GM18951 (cell line): ENCODE results near the gene MX1.
"Not testable (repeated sequence)": the region's sequence is repeated elsewhere in the genome, so short reads cannot be mapped to it uniquely, and the experiment has no call there.

Source experiments
- POLR2A ChIP-seq: IDR thresholded peaks from 4 replicates; pipeline ENCODE4 v1.6.1; 2011; ENCODE audit warnings: mild to moderate bottlenecking; ENCODE audit not compliant: insufficient read length, insufficient read depth; ENCODE audit errors: extremely low read depth
- in situ Hi-C: fragments of 300-500 bp; cut with MboI; formaldehyde crosslinking; loops from one replicate; pipeline ENCODE4 v1.12.0; 2022; ENCODE audit warnings: low sequenced_read_pairs, mixed read lengths, inconsistent platforms; ENCODE audit not compliant: unreplicated experiment

The MX1 gene

DNA sequence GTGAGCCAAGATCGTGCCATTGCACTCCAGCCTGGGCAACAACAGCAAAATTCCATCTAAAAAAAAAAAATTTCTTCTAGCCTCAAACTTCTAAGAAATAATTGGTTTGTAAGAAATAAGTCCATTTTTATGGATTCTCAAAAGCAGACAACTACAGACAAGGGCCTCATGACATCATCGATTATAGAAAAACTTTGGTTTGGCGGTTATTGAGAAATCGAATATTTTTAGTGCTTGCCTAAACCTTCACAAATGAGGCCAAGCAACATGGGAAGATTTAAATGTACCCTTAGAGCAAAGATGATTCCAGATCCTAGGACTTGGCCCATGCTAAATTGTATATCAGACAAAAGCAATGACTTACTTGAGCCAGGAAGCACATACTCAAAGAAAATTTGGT lies 27.8 kb upstream of the MX1 start:
- in situ Hi-C loops = no loop called here
- TF ChIP-seq POLR2A = no peak

GRCh38 chr21:41398831-41399230 lies 27.2 kb upstream of the MX1 start:
- no peak for TF ChIP-seq POLR2A
- in situ Hi-C loops = no loop called here

- no peak for TF ChIP-seq POLR2A
- in situ Hi-C loops = no loop called here
These were observed 26.7 kb upstream of the MX1 start for GRCh38 chr21:41399246-41399800.

GRCh38 chr21:41402231-41402630 lies 23.8 kb upstream of the MX1 start:
- in situ Hi-C loops = no loop called here
- no peak for TF ChIP-seq POLR2A

DNA sequence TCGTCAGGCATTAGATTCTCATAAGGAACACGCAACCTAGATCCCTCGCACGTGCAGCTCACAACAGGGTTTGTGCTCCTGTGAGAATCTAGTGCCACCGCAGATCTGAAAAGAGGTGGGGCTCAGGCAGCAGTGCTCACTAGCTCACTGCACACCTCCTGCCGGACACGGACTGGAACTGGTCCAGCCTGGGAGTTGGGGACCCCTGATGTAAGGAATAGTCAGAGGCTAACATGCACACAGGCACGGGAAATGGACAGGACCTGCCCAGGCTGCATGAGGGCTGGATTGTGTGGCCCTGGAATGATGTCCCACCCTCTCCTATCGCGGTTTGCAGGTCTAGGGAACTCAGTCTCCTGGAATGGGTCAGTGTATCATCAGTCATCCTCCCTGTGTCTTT lies 23.2 kb upstream of the MX1 start:
- no peak for TF ChIP-seq POLR2A
- in situ Hi-C loops = no loop called here

DNA sequence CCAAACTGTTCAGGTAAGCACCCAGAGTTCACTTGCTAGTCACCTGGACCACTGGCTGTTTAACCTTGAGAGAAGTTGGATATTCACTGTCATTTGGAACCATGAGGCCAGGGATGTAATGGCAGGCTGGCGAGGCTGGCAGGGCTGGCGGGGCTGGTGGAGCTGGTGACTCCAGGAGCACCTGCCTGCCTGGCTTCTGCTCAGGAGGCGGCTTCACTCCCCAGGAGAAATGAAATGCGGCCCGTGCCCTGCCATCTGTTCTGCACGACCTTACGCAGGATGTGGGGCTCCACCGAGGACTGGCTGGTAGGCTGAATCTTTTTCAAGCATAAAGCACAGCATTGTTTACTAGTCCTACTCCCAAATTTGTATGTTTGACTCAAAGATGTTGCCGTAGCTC lies 22.7 kb upstream of the MX1 start:
- TF ChIP-seq POLR2A = no peak
- in situ Hi-C loops = no loop called here

DNA sequence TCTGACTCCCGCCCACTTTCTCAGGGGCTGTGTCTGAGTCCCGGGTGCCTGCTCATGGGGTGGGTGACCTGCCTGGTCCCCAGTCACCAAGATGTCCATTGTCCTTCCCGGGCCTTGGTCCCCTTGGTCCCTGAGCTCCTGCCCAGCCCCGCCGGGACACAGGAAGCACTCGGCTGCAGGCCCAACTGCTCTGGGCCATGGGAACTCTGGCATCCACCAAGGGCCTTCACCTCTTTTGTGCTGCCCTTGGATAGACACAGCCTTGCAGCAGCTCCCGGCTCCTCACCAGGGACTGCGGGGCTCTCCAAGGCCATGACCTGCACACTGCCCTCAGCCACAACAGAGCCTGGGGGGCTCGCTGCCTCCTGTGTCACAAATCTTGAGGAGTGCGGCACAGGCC lies 22.1 kb upstream of the MX1 start:
- in situ Hi-C loops = no loop called here
- no peak for TF ChIP-seq POLR2A

DNA sequence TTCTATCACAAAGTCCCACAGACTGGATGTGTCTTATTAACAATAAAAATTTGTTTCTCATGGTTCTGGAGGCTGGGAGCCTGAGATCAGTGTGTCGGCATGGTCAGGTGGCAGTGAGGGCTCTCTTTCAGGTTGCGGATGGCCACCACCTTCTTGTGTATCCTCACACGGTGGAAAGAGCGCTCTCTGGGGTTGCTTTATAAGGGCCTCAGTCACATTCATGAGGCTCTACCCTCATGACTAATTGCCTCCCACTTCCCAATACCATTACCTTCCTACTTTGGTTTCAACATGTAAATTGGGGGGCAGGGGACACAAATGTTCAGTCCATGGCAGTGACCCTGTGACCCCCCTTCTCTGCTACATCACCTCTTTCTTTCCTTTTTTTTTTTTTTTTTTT lies 20.7 kb upstream of the MX1 start:
- no peak for TF ChIP-seq POLR2A
- in situ Hi-C loops = no loop called here

GRCh38 chr21:41406340-41406739 lies 19.7 kb upstream of the MX1 start:
- no peak for TF ChIP-seq POLR2A
- in situ Hi-C loops = no loop called here

GRCh38 chr21:41407541-41408460 lies 18.2 kb upstream of the MX1 start:
- in situ Hi-C loops = no loop called here
- no peak for TF ChIP-seq POLR2A

DNA sequence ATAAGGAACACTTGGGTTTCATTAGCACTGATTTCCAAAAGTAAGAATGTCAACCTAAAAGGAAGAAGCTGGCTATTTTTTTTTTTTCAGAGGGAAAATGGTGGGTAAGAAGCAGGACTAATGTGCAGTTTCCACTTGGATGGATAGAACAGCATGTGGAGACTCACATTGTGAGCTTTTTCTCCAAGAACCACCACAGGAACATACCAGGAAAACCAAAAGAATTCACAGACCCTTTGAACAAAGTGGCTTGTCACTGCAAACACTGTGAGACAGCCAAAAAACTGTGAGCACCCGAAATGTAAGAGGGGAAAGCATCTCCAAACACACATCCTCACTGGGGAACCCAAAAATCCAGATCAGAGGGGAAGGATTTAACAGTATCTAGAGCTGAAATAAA lies 15.7 kb upstream of the MX1 start:
- in situ Hi-C loops = no loop called here
- no peak for TF ChIP-seq POLR2A

- TF ChIP-seq POLR2A = no peak
- in situ Hi-C loops = no loop called here
These were observed 15.1 kb upstream of the MX1 start for GRCh38 chr21:41410767-41411448.

GRCh38 chr21:41411449-41412089 lies 14.5 kb upstream of the MX1 start:
- in situ Hi-C loops = no loop called here
- TF ChIP-seq POLR2A = no peak

- in situ Hi-C loops = not testable (repeated sequence)
These were observed 8.5 kb upstream of the MX1 start for GRCh38 chr21:41417505-41417904.
